Stimulated activated CD4-positive, alpha-beta T cell treated with anti-CD3 and anti-CD28 coated beads, Interleukin-2, amount 100 ng/mL, for 4 hours (primary cell): ENCODE data around the gene IL7R.

ENCODE experiments used
- DNase-seq: peaks from one replicate; pipeline ENCODE4 v3.0.0-alpha.2; 2020; ENCODE audit warnings: low read depth

Gene IL7R

DNA sequence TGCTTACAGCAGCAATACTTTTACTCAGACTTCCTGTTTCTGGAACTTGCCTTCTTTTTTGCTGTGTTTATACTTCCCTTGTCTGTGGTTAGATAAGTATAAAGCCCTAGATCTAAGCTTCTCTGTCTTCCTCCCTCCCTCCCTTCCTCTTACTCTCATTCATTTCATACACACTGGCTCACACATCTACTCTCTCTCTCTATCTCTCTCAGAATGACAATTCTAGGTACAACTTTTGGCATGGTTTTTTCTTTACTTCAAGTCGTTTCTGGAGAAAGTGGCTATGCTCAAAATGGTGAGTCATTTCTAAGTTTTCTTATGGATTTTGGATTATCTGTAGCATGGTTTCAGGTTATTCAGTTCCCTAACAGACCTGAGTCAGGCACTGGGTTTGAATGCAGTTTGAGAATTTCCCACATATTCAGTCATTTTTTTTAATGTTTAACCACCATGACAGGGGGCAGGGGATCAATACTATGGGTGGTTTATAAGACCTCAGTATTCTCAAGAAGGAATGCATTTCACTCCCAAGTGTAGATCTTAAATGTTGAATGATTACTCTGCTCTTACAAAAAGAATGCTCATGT lies at the start of gene IL7R:
IL7R (plus strand) TSS at position 127 of the 587 bp plus-strand sequence; CDS start at position 214, 87 bp downstream.
- DNase-seq: no peak

GRCh38 chr5:35810601-35811000 lies 46.1 kb upstream of the IL7R start:
- DNase-seq: no peak

DNA sequence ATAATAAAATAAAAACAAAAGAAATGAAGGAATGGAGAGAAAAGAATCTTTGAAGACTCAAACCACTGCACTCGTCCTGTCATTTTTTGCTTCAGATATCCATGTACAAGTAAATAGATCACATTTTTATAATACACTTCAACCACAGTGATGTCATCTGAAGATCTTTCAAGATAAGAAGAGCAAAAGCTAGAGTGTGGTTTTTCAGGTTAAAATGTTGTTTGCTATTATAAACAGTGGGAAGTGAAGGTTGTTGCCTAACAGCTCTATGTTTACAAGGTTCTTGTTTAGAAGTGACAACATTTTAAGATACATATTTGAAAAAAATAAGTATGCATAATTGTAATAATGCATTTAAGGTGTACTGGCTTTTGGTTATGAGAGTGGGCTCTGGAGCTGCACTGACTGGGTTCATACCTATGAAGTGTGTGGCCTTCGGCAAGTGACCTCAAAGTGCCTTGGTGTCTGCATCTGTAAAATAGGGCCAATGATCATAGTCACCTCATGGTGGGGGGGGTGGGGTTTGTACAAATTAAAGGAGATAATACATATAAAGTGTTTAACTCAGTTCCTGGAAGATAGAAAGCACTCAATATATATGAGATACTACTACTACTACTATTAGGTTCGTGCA lies 45.5 kb upstream of the IL7R start:
- no peak for DNase-seq

- DNase-seq: no peak
These were observed 43.2 kb upstream of the IL7R start for GRCh38 chr5:35813521-35813920.

- DNase-seq: no peak
These were observed 41.4 kb upstream of the IL7R start for GRCh38 chr5:35815089-35815936.

DNA sequence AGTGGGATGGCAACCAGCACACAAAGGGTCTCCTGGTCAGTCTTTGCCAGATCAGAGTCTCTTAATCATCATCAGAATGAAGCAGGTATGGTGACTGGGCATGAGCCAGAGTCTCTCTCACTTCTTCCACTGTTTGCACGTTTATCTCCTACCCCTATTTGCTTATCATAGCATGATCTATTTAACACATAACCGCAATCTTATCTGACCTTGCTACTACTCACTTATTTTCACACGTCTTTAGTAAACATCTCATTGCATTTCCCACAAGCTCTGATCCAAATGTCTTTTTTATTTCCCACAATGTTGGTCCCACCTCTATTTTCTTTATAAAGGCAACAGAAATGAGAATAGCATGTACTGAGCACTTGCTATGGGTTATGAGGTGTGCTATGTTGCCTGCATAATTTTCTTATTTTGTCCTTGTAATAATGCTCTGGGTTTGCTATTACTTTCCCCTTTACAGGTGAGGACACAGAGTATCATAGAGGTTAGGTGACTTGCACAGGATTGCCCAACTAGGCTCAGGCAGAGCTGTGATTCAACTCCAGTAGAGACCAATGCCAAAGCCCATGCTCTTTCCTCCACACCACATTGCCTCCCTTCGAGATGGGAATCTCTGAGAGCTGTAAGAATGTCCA lies 39.7 kb upstream of the IL7R start:
- DNase-seq: no peak

DNA sequence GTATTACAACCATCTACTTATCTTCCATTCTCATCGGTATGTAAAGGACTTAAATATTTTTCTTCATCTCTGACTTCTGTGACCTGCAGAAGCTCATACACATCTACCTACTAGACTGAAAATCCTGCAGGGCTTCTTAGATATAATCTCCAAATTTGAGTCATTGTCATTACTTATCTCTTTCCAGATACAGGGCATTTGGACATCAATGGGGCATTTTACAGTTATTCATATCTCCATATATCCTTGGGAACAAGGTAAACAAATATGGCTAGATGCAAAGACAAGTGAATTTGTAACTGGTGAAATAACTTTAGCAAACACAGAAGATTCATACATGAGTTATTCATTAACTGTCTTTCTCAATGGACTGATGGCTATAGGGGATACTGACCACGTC lies 37.7 kb upstream of the IL7R start:
- no peak for DNase-seq

DNA sequence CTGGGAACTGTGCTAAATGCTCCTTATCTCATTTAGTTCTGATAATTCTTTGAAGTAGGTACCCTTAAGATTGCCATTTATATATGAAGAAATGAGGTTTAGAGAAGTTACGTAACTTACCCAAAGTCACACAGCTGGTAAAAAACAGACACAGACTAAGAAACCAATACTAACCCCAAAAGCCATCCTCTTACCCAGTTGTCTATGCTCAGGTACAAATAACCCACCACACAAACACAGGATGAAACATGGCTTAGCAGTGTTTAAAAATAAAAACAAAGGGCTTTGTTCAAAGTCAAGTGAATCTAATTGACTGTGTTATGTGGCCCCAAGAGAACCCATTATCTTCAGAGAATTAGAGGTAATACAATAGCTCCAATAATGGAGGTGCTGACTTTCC lies 37.0 kb upstream of the IL7R start:
- DNase-seq: no peak

- DNase-seq: no peak
These were observed 36.0 kb upstream of the IL7R start for GRCh38 chr5:35820735-35821134.

- DNase-seq: no peak
These were observed 35.2 kb upstream of the IL7R start for GRCh38 chr5:35821513-35821912.

DNA sequence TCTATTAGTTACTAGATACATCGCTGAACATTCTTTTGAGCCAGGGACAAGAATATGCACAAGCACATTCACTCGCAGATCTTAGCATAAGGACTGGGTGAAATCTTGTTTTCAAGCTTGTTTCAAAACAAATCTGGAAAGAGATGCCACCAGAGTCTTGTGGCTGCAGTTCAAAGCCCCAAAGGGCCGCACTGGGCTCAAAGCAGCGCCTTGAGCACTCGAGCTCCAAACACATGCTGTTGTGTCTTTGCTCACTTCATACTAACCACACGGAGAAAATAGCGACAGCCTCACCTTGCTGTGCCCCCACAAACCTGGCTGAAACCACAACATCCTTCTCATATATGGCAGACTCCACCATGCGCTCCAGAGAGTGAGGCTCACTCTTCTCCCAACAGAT lies 34.2 kb upstream of the IL7R start:
- no peak for DNase-seq

DNA sequence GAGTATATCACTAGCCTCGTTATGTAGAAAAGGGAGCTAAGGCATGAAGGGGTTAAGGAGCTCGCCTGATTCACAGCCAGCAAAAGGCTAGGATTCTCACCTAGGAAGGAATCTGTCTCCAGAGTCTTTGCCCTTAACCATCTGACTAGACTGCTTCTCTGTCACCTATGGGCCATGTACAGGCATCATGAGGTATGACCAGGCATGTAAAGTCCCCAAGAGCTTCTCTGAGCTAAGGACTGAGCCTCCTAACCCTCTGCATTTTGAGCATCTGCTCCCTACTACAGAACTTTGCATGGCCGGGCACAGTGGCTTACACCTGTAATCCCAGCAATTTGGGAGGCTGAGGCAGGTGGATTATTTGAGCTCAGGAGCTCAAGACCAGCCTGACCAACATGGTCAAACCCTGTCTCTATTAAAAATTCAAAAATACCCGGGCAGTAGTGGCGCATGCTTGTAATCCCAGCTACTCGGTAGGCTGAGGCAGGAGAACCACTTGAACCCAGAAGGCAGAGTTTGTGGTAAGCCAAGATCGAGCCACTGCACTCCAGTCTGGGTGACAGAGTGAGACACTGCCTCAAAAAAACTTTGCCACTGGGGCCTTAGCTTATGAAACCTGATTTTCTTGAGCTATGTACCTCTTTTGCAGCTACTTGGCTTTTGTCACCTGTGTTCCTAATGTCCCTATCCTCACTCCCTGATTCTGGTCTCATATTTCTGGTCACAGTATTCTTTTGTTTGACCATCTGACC lies 33.2 kb upstream of the IL7R start:
- no peak for DNase-seq

DNA sequence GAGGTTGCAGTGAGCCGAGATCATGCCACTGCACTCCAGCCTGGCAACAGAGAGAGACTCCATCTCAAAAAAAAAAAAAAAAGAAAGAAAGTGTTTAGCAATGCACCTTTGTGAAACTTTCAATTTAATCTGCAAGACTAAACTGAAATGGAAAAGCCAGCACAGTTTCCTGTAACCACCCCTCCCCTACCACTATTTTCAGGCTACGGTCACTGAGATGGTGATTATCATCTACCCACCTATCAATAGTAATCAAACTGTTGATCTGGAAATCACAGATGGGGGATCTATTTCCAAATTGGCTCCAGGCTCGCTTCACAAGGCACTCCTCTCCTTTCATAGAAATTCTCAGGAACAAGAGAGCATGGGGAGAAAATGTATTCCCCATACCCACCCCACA lies 30.6 kb upstream of the IL7R start:
- DNase-seq: no peak

GRCh38 chr5:35826554-35826953 lies 30.1 kb upstream of the IL7R start:
- DNase-seq: no peak

GRCh38 chr5:35828082-35828598 lies 28.6 kb upstream of the IL7R start:
- DNase-seq: no peak

DNA sequence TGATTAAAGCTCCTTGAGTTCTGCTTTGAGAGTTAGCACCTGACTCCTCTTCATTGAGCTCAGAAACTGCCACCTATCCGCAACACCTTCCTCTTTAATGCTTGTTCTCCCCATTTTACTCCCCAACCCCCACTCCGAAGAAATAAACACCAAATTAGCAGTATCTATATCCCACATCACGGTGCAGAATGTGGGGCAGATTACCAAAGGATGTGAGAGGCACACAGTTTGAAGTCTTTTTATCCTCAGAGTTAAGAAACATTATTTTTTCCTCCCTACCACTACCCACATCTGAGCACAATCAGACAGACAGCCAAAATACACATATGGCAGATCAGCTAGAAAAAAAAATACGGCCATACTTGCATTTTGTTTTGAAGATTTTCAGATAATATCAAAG lies 26.1 kb upstream of the IL7R start:
- no peak for DNase-seq

GRCh38 chr5:35832762-35833161 lies 23.9 kb upstream of the IL7R start:
- no peak for DNase-seq

DNA sequence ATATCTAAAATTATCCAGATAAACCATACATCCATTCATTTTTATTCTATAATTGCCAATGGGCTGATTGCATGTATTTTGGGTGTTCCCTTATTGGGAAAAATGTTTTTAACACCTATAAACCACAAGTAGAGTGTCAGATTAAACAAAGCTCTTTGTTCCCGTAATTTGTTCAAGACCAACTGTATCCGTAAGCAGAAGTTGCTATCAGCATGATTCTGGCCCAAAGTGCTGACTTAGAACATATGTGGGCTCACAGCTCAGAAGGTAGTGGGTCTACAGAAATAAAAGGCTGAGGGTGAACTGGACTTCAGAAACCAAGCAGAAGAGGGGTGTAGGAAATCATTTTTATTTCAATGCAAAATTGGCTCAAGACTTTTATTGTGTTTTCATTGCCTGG lies 23.5 kb upstream of the IL7R start:
- DNase-seq: no peak

GRCh38 chr5:35835796-35836742 lies 20.6 kb upstream of the IL7R start:
- no peak for DNase-seq

- no peak for DNase-seq
These were observed 18.2 kb upstream of the IL7R start for GRCh38 chr5:35838370-35839042.
